Mesothelial cell of epicardium (in vitro differentiated cells): Measurements from ENCODE around the gene TNFRSF14. TPM values are rescaled to one million over a fixed set of nuclear protein-coding genes. Genes with fewer than 3 reads are reported as not detected.

Source experiments
- DNase-seq, 2 experiments: peaks; one replicate each; pipeline ENCODE4 v3.0.0; 2021; ENCODE audit warnings: low spot score in 2 of 2; ENCODE audit not compliant: unreplicated experiment in 2 of 2
- H3K27ac Mint-ChIP-seq: 2 replicates; pipeline ENCODE4 v1.8.0; 2021; ENCODE audit warnings: mixed read lengths
- H3K27me3 Mint-ChIP-seq: 2 replicates; pipeline ENCODE4 v1.8.0; 2021; ENCODE audit warnings: low read depth, mixed read lengths
- H3K36me3 Mint-ChIP-seq: 2 replicates; pipeline ENCODE4 v1.8.0; 2021; ENCODE audit warnings: mixed read lengths
- H3K4me1 Mint-ChIP-seq: 2 replicates; pipeline ENCODE4 v1.8.0; 2021; ENCODE audit warnings: mixed read lengths
- H3K4me3 Mint-ChIP-seq: 2 replicates; pipeline ENCODE4 v1.8.0; 2021; ENCODE audit warnings: mild to moderate bottlenecking, moderate library complexity, mixed read lengths
- H3K9me3 Mint-ChIP-seq: 2 replicates; pipeline ENCODE4 v1.8.0; 2021; ENCODE audit warnings: mixed read lengths
- total RNA-seq: library from RNA; stranded (reverse); gene quantifications from 3 replicates; pipeline ENCODE4 v1.2.1, GENCODE V29; 2021
- TF ChIP-seq, protein P1 (sequence below): fragments of 200-600 bp; sonication (generic); IDR thresholded peaks from one replicate; pipeline ENCODE4 v1.5.0; 2021; ENCODE audit warnings: antibody characterized with exemption; ENCODE audit not compliant: unreplicated experiment

TNFRSF14 gene
- total RNA-seq, 1 donor from 2014 or later, result 1.1 TPM

DNA sequence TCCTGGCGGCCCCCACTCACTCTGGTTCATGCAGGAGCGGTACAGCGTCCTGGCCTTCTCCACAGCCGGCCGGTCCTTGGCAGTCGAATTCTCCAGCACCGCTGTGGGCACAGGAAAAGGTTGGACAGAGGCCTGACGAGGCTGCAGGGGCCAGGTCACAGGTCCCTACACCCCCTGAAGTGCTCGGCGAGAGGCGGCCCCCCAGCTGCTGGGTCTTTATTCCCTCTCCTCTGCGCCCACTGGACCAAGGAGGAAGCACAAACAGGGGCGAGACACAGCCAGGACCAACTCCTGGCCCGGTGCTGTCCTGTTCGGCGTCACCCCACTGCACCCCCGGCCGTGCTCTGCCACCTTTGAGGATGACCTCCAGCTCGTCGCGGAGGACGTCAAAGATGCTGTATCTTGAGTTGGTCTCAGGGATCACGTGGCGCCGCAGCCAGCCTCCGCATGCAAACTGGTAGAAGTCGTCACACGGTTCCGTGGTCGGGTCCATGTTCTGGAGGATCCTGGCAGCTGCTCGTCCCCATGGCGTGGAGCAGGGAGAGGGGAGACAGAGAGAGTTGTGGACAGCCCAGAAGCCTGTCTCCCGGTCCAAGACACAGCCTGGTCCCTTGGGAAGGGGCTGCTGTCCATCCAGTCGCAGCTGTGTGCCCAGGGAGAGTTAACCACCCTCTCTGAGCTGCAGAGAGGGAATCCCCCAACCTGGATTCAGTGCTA lies 53.3 kb downstream of the TNFRSF14 start:
- Mint-ChIP-seq H3K27ac (no peak overlapping the region), H3K36me3 (no peaks in the 10 kb centered on the region), H3K4me1 (no peaks in the 10 kb centered on the region), H3K4me3 (no peak overlapping the region), H3K9me3 (peaks cover 9% of the 10 kb centered on the region), H3K27me3 (peaks cover 9% of the 10 kb centered on the region)
- peak in 1 of 2 experiments; percentile 36 for DNase-seq
- TF ChIP-seq, protein P1, sequence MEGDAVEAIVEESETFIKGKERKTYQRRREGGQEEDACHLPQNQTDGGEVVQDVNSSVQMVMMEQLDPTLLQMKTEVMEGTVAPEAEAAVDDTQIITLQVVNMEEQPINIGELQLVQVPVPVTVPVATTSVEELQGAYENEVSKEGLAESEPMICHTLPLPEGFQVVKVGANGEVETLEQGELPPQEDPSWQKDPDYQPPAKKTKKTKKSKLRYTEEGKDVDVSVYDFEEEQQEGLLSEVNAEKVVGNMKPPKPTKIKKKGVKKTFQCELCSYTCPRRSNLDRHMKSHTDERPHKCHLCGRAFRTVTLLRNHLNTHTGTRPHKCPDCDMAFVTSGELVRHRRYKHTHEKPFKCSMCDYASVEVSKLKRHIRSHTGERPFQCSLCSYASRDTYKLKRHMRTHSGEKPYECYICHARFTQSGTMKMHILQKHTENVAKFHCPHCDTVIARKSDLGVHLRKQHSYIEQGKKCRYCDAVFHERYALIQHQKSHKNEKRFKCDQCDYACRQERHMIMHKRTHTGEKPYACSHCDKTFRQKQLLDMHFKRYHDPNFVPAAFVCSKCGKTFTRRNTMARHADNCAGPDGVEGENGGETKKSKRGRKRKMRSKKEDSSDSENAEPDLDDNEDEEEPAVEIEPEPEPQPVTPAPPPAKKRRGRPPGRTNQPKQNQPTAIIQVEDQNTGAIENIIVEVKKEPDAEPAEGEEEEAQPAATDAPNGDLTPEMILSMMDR, result no peak

DNA sequence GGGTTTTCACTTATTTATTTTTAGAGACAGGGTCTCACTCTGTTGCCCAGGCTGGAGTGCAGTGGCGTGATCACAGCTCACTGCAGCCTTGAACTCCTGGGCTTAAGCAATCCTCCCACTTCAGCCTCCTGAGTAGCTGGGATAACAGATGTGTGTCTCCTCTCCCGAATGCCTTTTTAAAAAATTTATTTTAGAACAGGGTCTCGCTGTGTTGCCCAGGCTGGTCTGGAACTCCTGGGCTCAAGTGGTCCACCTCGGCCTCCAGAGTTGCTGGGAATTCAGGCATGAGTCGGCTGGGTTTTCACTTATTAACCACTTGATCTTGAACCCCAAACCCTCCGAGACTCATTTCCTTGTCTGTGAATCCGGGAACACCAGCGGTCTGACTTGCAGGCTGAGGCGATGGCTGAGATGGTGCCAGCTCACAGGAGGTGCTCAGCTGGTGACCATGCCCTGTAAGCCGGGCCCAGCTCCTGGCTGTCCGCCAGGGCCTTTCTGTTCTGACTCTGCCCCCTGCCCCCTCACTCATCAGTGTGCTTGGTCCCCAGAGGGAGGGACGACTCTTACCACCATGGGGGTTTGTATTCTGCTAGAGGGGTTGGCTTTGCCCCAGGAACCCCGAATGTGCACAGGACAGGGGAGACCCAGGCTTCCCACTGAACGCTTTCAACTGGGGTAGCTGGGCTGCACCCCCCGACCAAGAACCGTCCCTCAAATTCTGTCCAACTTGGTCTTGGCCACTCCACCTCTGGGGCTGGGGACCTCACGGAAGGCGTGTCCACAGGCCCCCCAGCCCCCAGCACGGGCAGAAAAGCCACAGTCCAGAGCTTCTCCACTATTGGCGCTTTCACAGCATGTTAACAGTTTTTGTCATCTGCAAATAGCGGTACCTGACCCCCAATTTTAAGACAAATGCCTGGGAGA lies 54.1 kb downstream of the TNFRSF14 start:
- Mint-ChIP-seq H3K9me3 (peaks cover 16% of the 10 kb centered on the region), H3K27ac (no peak overlapping the region), H3K27me3 (peaks cover 9% of the 10 kb centered on the region), H3K36me3 (no peaks in the 10 kb centered on the region), H3K4me3 (no peak overlapping the region), H3K4me1 (no peaks in the 10 kb centered on the region)
- peak in 1 of 2 experiments; percentile 37 for DNase-seq
- TF ChIP-seq, protein P1, result no peak

DNA sequence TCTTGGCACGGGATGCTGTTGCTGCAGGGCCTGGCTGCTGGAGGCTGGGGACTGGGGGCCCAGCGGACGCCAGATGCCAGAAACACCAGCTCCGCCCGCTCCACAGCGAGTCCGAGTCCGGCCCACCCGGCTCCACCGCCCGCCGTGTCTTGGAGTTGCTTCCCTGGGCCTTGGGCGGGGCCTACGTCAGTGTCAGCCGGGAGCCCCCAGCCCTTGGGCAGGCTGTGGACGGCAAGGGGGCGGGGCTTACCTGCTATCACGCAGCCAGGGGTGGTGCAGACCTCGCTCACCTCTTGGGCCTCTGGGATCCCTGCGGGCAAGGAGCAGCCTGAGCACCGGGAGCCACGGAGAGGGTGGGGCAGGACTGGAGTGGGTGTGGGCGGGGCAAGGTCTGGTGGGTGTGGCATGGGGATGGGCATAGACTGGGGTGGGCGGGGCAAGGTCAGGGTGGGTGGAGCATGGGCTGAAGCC lies 54.9 kb downstream of the TNFRSF14 start:
- no peaks in the 10 kb centered on the region for H3K4me1 Mint-ChIP-seq
- no peak overlapping the region for H3K4me3 Mint-ChIP-seq
- no peak overlapping the region for H3K27ac Mint-ChIP-seq
- H3K9me3 Mint-ChIP-seq, result peaks cover 22% of the 10 kb centered on the region
- TF ChIP-seq, protein P1, result no peak
- DNase-seq, result peak in 1 of 2 experiments; percentile 56
- no peaks in the 10 kb centered on the region for H3K36me3 Mint-ChIP-seq
- H3K27me3 Mint-ChIP-seq, result peaks cover 9% of the 10 kb centered on the region

DNA sequence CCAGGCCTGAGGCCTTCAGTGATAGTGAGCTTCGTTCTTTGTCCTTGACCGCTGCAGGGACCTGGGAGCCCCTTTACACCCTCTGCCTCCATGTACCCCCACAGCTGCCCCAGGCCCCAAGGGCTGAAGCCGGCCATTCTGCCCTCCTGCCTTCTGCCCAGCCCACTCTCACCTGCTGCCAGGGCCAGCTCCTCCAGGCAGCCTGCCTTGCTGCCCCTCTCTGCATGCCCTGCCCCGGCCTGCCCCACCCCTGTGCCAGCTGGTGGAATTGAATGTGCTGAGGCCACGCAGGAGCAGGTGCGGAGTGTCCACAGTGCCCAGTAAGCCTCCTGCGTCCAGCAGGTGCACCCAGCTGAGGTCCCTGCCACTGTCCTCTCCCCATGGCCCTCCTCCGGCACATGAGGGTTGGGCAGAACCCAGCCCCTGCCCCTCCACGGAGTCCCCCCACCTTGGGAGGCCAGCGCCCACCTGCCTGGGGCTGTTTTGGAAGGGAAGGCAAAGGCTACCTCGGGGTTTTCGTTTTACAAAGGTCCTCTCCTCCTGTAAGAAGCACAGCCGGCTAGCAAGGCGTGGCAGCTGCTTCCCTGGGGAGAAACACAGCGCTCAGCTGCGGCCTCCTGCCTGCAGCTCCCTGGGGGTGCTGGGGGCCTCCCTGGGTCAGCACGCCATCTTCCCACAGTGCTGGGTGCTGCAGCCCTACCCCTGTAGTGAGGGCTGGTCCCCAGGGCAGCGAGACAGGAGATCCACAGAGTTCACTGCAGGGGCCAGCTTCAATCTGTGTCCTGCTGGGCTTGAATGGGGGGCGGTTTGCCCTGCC lies 55.7 kb downstream of the TNFRSF14 start:
- peak in 1 of 2 experiments; percentile 36 for DNase-seq
- Mint-ChIP-seq H3K9me3 (peaks cover 29% of the 10 kb centered on the region), H3K27ac (no peak overlapping the region), H3K4me1 (no peaks in the 10 kb centered on the region), H3K4me3 (no peak overlapping the region), H3K27me3 (peaks cover 9% of the 10 kb centered on the region), H3K36me3 (no peaks in the 10 kb centered on the region)
- TF ChIP-seq, protein P1, result no peak
